ENCODE results near the gene SYTL5.
A peak's percentile ranks its signal among the peaks of the same experiment; 100 is the strongest.

Gene SYTL5

GRCh38 chrX:38006291-38006690, at the start of gene SYTL5:
TSS of gene SYTL5 (plus strand) at chrX:38006553. CDS start at chrX:38033890, 27,337 bp downstream.
- DNase-seq: no peak

GRCh38 chrX:37958525-37959211, 47.7 kb upstream of the SYTL5 start:
- no peak for DNase-seq

GRCh38 chrX:37959212-37960021, 46.9 kb upstream of the SYTL5 start:
- DNase-seq: no peak

- DNase-seq: no peak
These were observed 45.2 kb upstream of the SYTL5 start for GRCh38 chrX:37961118-37961517.

- DNase-seq: no peak
These were observed 38.6 kb upstream of the SYTL5 start for GRCh38 chrX:37967714-37968113.

GRCh38 chrX:37975421-37975820, 30.9 kb upstream of the SYTL5 start:
- DNase-seq: no peak

- no peak for DNase-seq
These were observed 30.2 kb upstream of the SYTL5 start for GRCh38 chrX:37976153-37976552.

- DNase-seq: no peak
These were observed 21.5 kb upstream of the SYTL5 start for GRCh38 chrX:37984880-37985279.

- no peak for DNase-seq
These were observed 19.5 kb upstream of the SYTL5 start for GRCh38 chrX:37986893-37987292.

GRCh38 chrX:37989304-37989703, 17.0 kb upstream of the SYTL5 start:
- DNase-seq: no peak

- peak; percentile 42 to 43 for DNase-seq
These were observed 15.1 kb upstream of the SYTL5 start for GRCh38 chrX:37991303-37991702.

- no peak for DNase-seq
These were observed 13.2 kb upstream of the SYTL5 start for GRCh38 chrX:37993176-37993575.

GRCh38 chrX:37993837-37994619, 12.3 kb upstream of the SYTL5 start:
- DNase-seq: peak; percentile 5 to 49

GRCh38 chrX:37995428-37995827, 10.9 kb upstream of the SYTL5 start:
- DNase-seq: no peak

GRCh38 chrX:37997096-37997495, 9.3 kb upstream of the SYTL5 start:
- no peak for DNase-seq

GRCh38 chrX:37998586-37999262, 7.6 kb upstream of the SYTL5 start:
- no peak for DNase-seq

GRCh38 chrX:38000706-38001105, 5.6 kb upstream of the SYTL5 start:
- DNase-seq: no peak

GRCh38 chrX:38004046-38004445, 2.3 kb upstream of the SYTL5 start:
- no peak for DNase-seq

GRCh38 chrX:38006778-38007177, 425 bp downstream of the SYTL5 start:
- no peak for DNase-seq

- DNase-seq: no peak
These were observed 2.3 kb downstream of the SYTL5 start for GRCh38 chrX:38008658-38009057.

- DNase-seq: no peak
These were observed 3.3 kb downstream of the SYTL5 start for GRCh38 chrX:38009641-38010040.

- no peak for DNase-seq
These were observed 12.5 kb downstream of the SYTL5 start for GRCh38 chrX:38018766-38019425.

Data from Kasumi-1 (cell line).